GM19324 (cell line): ENCODE results near the gene FAM161A.

ENCODE experiments used
- ATAC-seq: cut with Tn5 transposase; IDR thresholded peaks from one replicate; pipeline ENCODE4 v1.9.1; 2021; ENCODE audit warnings: mild to moderate bottlenecking, moderate library complexity; ENCODE audit not compliant: unreplicated experiment, low FRiP score

Gene FAM161A

DNA sequence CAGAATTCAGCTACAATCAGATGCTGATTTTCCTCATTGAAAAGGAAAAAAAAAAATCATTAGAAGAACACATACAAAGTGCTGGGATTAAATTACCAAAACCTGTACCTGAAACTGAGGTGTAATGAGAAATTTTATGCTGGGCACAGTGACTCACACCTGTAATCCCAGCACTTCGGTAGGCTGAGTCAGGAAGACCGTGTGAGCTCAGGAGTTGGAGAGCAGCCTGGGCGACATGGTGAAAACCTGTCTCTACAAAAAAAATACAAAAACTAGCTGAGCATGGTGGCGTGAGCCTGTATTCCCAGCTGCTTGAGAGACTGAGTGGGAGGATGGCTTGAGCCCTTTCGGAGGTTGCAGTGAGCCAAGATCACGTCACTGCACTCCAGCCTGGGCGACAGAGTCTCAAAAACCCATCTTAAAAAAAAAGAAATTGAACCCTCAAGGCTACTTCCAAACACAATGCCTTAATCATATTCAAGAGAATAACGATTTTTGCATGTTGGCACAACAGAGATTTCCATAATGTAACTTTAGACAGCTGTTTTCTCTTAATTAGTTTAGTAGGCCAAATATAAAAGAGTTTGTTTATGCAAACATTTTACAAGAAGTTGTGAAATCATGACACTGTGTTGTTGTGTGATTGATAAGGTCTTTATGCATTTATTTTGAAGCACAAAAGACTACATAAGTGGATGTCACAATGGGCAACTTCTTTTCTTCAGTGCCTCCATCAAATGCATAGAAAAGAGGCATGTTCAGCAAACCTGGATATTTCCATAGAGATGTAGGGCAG lies 63.9 kb downstream of the FAM161A start:
- ATAC-seq, result no peak

DNA sequence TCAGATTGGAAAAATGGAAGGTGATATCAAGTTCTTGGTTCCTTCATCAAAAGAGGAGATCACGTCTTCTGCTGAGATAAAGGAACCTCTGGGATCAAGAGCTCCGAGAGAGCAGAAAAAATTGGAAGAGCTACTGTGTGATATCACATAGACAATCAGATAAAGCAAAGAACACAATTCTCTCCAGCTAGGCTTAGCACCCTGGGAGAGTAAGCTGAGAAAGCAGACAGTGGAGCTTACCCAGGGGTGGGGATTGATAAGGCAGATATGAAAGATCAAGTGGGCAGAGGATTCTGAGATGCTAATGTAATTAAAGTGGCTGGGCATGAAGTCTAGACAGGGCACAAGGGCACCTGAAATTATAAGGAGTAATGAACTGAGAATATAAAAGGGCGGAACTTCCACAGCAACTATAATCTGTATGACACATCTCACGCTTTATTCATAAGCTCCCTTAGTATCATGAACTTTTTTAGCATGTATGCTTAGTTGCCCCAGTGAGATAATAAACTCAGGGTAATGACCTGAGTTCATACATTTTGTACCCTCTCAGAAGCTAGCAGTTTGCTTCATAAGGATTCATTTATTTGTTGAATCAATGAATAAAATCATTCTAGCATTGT lies 65.8 kb downstream of the FAM161A start:
- ATAC-seq, result no peak

DNA sequence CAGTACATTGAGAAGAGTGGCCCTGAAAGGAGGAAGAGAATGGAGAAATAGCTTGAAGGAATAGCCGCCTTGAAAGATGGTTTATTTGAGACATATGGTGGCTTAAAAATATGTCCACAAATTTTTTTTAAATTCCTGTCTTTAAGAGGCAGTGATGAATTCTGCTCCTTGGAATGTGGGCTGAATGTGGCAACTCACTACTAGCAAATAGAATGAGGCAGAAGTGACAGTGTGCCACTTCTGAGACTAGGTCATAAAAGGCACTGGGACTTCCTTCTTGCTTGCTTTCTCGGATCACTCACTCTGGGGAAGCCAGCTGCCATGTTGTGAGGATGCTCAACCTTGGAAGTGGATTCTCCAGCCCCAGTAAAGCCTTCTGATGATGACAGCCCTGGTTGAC lies 67.0 kb downstream of the FAM161A start:
- ATAC-seq, result no peak

DNA sequence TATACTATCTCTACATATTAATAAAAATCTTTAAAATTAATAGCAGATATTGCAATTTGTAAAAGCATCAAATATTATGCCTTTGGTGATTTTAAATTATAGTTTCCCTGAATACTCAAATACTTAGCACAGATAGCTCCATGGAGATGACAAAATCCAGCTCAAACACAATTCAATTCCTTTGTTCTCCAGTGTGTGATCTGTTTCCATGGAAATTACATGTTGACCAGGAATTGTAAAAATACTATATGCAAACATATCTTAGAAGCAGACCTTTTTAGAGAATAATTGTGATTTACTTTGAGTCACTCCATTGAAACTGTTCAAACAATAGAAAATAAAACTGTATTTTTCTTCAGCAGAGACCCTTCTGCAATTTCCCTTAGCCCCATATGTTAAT lies 68.3 kb downstream of the FAM161A start:
- no peak for ATAC-seq

DNA sequence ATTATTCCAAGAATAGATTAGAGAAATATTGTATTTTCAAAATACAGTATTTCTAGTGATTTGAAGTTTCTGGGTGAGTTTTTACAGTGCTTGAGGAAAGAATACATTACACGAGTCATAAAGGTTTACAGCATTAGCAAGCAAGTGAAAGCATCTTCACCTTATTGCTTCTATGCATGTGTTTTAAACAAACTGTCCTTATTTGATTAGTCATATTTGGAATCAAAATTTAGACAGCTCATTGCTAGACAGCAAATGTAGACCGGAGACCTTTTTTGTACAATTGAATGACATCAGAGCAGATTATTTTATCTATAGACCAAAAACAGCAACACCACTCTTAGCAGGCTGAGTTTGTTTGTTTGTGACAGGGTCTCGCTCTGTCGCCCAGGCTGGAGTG lies 69.2 kb downstream of the FAM161A start:
- no peak for ATAC-seq

DNA sequence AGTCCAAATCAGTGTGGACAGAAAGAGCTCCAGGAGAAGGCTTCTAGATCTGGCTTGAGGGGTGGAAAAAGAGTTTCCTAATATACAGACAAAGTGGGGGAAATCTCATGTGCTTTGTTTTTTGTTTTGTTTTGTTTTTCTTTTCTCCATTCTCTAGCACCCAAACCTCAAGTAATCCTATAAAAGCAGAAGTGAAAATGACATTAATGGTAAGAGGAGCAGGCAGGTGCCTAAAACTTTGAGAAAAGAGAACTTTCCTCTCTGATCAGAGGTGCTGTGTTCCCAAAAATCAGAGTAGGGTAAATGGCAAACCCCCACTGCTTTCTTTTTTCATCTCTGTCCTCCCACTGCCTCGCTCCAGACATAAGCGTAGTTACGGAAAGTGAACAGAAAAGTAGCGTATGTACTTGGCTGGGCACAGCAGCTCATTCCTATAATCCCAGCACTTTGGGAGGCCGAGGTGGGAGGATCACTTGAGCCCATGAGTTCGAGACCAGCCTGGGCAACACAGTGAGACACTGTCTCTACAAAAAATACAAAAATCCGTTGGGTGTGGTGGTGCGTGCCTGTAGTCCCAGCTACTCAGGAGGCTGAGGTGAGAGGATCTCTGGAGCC lies 77.8 kb downstream of the FAM161A start:
- peak; percentile 73 for ATAC-seq
